Stimulated activated CD4-positive, alpha-beta T cell treated with anti-CD3 and anti-CD28 coated beads, Interleukin-15, amount 100 ng/mL, for 48 hours (primary cell): Measurements from ENCODE around the gene ITPA.
"Not testable (repeated sequence)": the region's sequence is repeated elsewhere in the genome, so short reads cannot be mapped to it uniquely, and the experiment has no call there.

Experiments
- DNase-seq, 2 donors: peaks; one replicate each; pipeline ENCODE4 v3.0.0-alpha.2; 2020; ENCODE audit warnings: low read depth in 2 of 2

The ITPA gene

GRCh38 chr20:3173610-3174441 is 35.5 kb upstream of the ITPA start:
- DNase-seq = peak; percentile 76 to 91

GRCh38 chr20:3174442-3175261 is 34.6 kb upstream of the ITPA start:
- DNase-seq = no peak

- no peak for DNase-seq
These were observed 34.0 kb upstream of the ITPA start for GRCh38 chr20:3175270-3175669.

- no peak for DNase-seq
These were observed 31.4 kb upstream of the ITPA start for GRCh38 chr20:3177746-3178485.

GRCh38 chr20:3180319-3180718 is 29.0 kb upstream of the ITPA start:
- DNase-seq = no peak

- DNase-seq = no peak
These were observed 28.0 kb upstream of the ITPA start for GRCh38 chr20:3181270-3181669.

GRCh38 chr20:3182429-3182828 is 26.9 kb upstream of the ITPA start:
- not testable (repeated sequence) for DNase-seq

- no peak for DNase-seq
These were observed 25.2 kb upstream of the ITPA start for GRCh38 chr20:3183896-3184612.

- DNase-seq = not testable (repeated sequence)
These were observed 21.4 kb upstream of the ITPA start for GRCh38 chr20:3187861-3188260.

- DNase-seq = no peak
These were observed 20.4 kb upstream of the ITPA start for GRCh38 chr20:3188823-3189413.

GRCh38 chr20:3189561-3190131 is 19.7 kb upstream of the ITPA start:
- no peak for DNase-seq

- DNase-seq = no peak
These were observed 18.6 kb upstream of the ITPA start for GRCh38 chr20:3190681-3191111.

- no peak for DNase-seq
These were observed 16.9 kb upstream of the ITPA start for GRCh38 chr20:3192226-3193015.

GRCh38 chr20:3193806-3194616 is 15.3 kb upstream of the ITPA start:
- no peak for DNase-seq

GRCh38 chr20:3194617-3195280 is 14.5 kb upstream of the ITPA start:
- DNase-seq = no peak

GRCh38 chr20:3195590-3196237 is 13.6 kb upstream of the ITPA start:
- no peak for DNase-seq

- DNase-seq = no peak
These were observed 10.1 kb upstream of the ITPA start for GRCh38 chr20:3199206-3199605.
